Common myeloid progenitor, CD34-positive (primary cell): Measurements from ENCODE around the gene POPDC3.
A peak's percentile ranks its signal among the peaks of the same experiment; 100 is the strongest.

Source experiments
- CTCF ChIA-PET: fragments of 350-600 bp; sonication (Branson Sonifier 250); formaldehyde crosslinking; loops from one replicate; lab custom pipeline; 2021; ENCODE audit warnings: antibody characterized with exemption; lab: Charles Lee
- POLR2A ChIA-PET: fragments of 350-600 bp; sonication (Branson Sonifier 250); formaldehyde crosslinking; loops from one replicate; lab custom pipeline; 2021; ENCODE audit warnings: antibody characterized with exemption; lab: Charles Lee
- DNase-seq, 3 donors: peaks; one replicate each; pipeline versions ENCODE4 v3.0.0 to v3.0.0-alpha.2; 2013
- H3K27ac ChIP-seq, 2 experiments: 1 replicate in 1 of 2; 2 replicates in 1 of 2; pipeline ENCODE4 v1.7.0; 2013; ENCODE audit warnings: inconsistent platforms in 2 of 2, low read length in 2 of 2, mild to moderate bottlenecking in 2 of 2, low read depth in 1 of 2, moderate library complexity in 1 of 2; ENCODE audit not compliant: severe bottlenecking in 2 of 2, insufficient read depth in 1 of 2, poor library complexity in 1 of 2
- H3K27me3 ChIP-seq, 5 experiments: replicated peaks in 2 of 5; 1 replicate in 3 of 5; 2 replicates in 2 of 5; pipeline versions ENCODE4 v1.6.1 to v1.7.0; 2013; ENCODE audit warnings: low read length in 4 of 5, mild to moderate bottlenecking in 2 of 5, moderate library complexity in 2 of 5, inconsistent platforms in 1 of 5; ENCODE audit not compliant: insufficient read depth in 5 of 5, control insufficient read depth in 4 of 5
- H3K36me3 ChIP-seq, 4 experiments: 1 replicate in 2 of 4; 2 replicates in 2 of 4; pipeline versions ENCODE4 v1.6.1 to v1.7.0; 2013; ENCODE audit warnings: low read length in 3 of 4, control low read depth in 1 of 4, mild to moderate bottlenecking in 1 of 4; ENCODE audit not compliant: control insufficient read depth in 4 of 4, insufficient read depth in 4 of 4
- H3K4me1 ChIP-seq, 4 experiments: 1 replicate in 3 of 4; 2 replicates in 1 of 4; pipeline versions ENCODE4 v1.6.1 to v1.7.1; 2013; ENCODE audit warnings: low read length in 3 of 4, mild to moderate bottlenecking in 3 of 4, control low read depth in 1 of 4, inconsistent platforms in 1 of 4, moderate library complexity in 1 of 4; ENCODE audit not compliant: control insufficient read depth in 4 of 4, insufficient read depth in 4 of 4; ENCODE audit errors: control extremely low read depth in 1 of 4
- H3K4me3 ChIP-seq, 7 experiments: 1 replicate in 4 of 7; 2 replicates in 3 of 7; pipeline versions ENCODE4 v1.5.1 to v1.7.0; 2013; ENCODE audit warnings: mild to moderate bottlenecking in 7 of 7, low read length in 6 of 7, moderate library complexity in 6 of 7, inconsistent platforms in 2 of 7, low read depth in 2 of 7, control low read depth in 1 of 7; ENCODE audit not compliant: insufficient read depth in 4 of 7, control insufficient read depth in 1 of 7; ENCODE audit errors: extremely low read depth in 1 of 7
- H3K9me3 ChIP-seq, 5 experiments: 1 replicate in 4 of 5; 2 replicates in 1 of 5; pipeline versions ENCODE4 v1.6.1 to v1.7.1; 2013; ENCODE audit warnings: low read length in 4 of 5, mild to moderate bottlenecking in 2 of 5, inconsistent platforms in 1 of 5, low read depth in 1 of 5, moderate library complexity in 1 of 5; ENCODE audit not compliant: control insufficient read depth in 4 of 5, insufficient read depth in 2 of 5; ENCODE audit errors: control extremely low read depth in 1 of 5
- WGBS: methylation state at CpG from one replicate; pipeline ENCODE4 v1.1.5; 2013; ENCODE audit not compliant: insufficient coverage; 5-methylcytosine and 5-hydroxymethylcytosine counted together

Gene POPDC3

DNA sequence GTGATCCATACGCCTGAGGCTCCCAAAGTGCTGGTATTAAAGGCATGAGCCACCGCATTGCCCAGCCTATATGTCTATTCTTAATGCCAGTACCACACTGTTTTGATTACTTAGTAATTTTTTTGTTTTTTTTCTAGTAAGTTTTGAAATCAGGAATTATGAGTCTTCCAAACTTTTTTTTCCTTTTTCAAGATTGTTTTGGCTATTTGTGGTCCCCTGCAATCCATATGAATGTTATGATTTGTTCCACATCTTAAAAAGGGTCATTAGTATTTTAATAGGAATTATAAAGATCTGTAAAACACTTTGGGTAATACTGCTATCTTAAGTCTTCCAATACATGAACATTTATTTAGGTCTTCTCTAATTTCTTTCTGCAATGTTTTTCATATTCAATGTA is 6.8 kb upstream of the POPDC3 start:
- no peak for DNase-seq
- Histone ChIP-seq H3K4me3 (no peak overlapping the region), H3K36me3 (no peaks in the 10 kb centered on the region), H3K9me3 (no peaks in the 10 kb centered on the region), H3K4me1 (no peaks in the 10 kb centered on the region), H3K27ac (no peak overlapping the region), H3K27me3 (peaks cover 0 to 20% (median 15%) of the 10 kb centered on the region in 5 experiments)
- ChIA-PET CTCF (no interaction called here), POLR2A (no interaction called here)
- no CpG with 5 or more reads among the region's 2 CpGs for WGBS

DNA sequence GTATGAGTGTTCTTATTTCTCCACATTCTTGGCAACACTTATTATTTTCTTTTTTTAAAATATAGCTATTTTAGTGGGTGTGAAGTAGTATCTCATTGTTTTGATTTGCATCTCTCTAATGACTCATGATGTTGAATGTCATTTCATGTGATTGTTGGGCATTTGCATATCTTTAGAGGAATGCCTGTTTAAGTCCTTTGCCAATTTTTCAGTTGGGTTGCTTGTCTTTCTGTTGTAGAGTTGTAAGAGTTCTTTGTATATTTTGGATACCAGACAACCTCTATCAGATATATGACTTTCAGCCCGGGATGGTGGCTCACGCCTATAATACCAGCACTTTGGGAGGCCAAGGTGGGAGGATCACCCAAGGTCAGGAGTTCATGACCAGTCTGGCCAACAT is 5.1 kb upstream of the POPDC3 start:
- H3K27me3 ChIP-seq: peaks cover 2 to 36% (median 19%) of the 10 kb centered on the region in 5 experiments
- ChIA-PET POLR2A (no interaction called here), CTCF (no interaction called here)
- H3K4me3 ChIP-seq: no peak overlapping the region
- DNase-seq: no peak
- no peaks in the 10 kb centered on the region for H3K9me3 ChIP-seq
- WGBS: no CpG with 5 or more reads among the region's 2 CpGs
- H3K27ac ChIP-seq: no peak overlapping the region
- H3K36me3 ChIP-seq: no peaks in the 10 kb centered on the region
- H3K4me1 ChIP-seq: peaks cover 0 to 4% (median 3%) of the 10 kb centered on the region in 4 experiments

DNA sequence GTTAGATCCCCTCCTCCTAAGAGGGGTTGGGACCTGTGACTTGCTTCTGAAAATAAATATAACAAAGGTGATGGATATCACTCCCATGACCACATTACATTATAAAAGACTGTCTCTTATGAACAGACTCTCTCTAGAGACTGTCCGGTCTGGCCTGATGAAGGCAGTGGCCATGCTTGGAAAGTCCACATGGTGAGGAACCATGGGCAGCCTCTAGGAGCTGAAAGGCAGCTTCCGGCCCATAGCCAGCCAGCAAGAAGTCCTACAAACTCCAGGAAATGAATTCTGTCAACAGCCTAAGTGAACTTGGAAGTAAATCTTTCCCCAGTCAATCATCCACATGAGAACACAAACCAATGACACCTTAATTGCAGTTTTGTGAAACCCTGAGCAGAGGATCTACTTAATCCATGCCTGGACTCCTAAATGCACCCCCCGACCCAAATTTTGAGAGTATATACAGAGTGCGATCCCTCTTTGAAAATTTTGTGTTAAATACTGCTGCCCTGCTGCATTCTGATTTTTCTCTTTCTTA is 2.2 kb upstream of the POPDC3 start:
- Histone ChIP-seq H3K9me3 (peaks cover 0 to 2% (median 0%) of the 10 kb centered on the region in 5 experiments), H3K4me3 (no peak overlapping the region), H3K27me3 (peaks cover 11 to 64% (median 41%) of the 10 kb centered on the region in 5 experiments), H3K27ac (no peak overlapping the region), H3K36me3 (no peaks in the 10 kb centered on the region), H3K4me1 (peaks cover 0 to 10% (median 9%) of the 10 kb centered on the region in 4 experiments)
- ChIA-PET POLR2A (no interaction called here), CTCF (no interaction called here)
- 96% methylated on average over 4 of the region's 4 CpGs for WGBS
- DNase-seq: no peak

DNA sequence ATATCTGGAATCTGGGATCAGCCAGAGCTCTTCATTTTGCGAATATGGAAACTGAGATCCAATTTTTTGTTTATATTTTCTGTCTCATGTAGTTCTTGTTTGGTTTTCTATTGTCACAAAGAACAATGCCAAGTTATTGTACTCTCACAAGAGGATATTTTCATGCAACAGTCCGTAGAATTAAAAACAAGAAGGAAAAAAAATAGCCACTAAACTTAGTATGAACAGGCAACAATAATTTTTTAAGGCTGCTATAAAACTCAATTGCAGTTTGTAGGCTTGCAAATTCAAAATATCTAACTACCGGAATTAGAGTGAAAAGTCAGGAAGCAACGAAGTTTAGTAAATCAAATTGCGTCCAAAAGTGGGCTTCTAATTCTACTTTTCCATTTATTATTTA is 1.2 kb downstream of the POPDC3 start:
- Histone ChIP-seq H3K4me1 (peaks cover 0 to 10% (median 9%) of the 10 kb centered on the region in 4 experiments), H3K9me3 (peaks cover 0 to 3% (median 0%) of the 10 kb centered on the region in 5 experiments), H3K36me3 (no peaks in the 10 kb centered on the region), H3K27ac (no peak overlapping the region), H3K27me3 (peaks cover 11 to 68% (median 38%) of the 10 kb centered on the region in 5 experiments), H3K4me3 (no peak overlapping the region)
- DNase-seq: peak in 1 of 3 donors; percentile 2
- CTCF ChIA-PET: no interaction called here
- POLR2A ChIA-PET: no interaction called here
- 100% methylated on average over 3 of the region's 5 CpGs for WGBS

DNA sequence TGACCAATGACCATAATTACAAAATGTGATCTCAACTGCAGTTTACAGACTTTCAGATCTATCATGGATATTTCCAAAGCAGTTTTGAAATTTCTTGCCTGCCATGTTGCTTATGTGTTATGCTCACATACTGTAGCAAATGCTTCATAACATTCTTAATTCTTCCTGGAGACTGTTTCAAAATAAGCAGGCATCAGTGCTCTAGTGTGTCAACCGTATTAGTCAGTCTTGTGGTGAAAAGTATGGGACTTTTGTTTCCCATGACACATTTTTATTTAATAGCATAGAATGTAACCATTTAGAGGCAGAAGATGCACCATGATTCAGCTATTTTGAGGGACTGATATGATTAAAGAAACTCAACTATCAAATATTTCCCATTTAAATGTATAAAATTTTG is 1.7 kb downstream of the POPDC3 start:
- no CpG with 5 or more reads among the region's 1 CpG for WGBS
- H3K9me3 ChIP-seq: peaks cover 0 to 3% (median 0%) of the 10 kb centered on the region in 5 experiments
- H3K27me3 ChIP-seq: peaks cover 11 to 66% (median 33%) of the 10 kb centered on the region in 5 experiments
- ChIA-PET POLR2A (interaction anchor here (0.7 kb wide), 1 partner anchor 81 kb away, joined by 4 read pairs; no protein-coding TSS in a partner anchor), CTCF (no interaction called here)
- H3K4me1 ChIP-seq: peaks cover 0 to 10% (median 9%) of the 10 kb centered on the region in 4 experiments
- H3K36me3 ChIP-seq: no peaks in the 10 kb centered on the region
- peak in 2 of 3 donors; percentile 21 to 28 for DNase-seq
- no peak overlapping the region for H3K4me3 ChIP-seq
- no peak overlapping the region for H3K27ac ChIP-seq

DNA sequence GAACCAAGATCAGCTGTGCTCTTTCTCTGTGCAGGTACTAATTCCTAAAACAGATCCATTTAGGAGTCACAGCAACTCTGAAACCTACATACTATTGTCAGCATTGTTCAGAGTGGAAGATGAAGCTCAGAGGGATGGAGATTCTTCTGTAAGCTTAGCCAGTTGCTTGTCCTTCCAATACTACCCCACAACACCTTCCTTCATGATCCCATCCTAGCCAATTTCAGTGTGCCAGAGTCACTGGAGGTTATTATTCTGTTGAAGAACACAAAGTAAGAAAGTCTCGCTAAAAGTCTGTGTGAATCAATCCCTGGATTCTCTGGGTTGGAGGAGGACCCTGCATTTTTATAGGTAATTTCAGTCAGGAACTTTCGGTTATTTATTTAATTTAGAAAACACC is 2.3 kb downstream of the POPDC3 start:
- peaks cover 11 to 65% (median 33%) of the 10 kb centered on the region in 5 experiments for H3K27me3 ChIP-seq
- no peak overlapping the region for H3K27ac ChIP-seq
- H3K4me1 ChIP-seq: peaks cover 0 to 10% (median 9%) of the 10 kb centered on the region in 4 experiments
- 100% methylated on average over 1 of the region's 2 CpGs for WGBS
- H3K9me3 ChIP-seq: peaks cover 0 to 3% (median 0%) of the 10 kb centered on the region in 5 experiments
- no peaks in the 10 kb centered on the region for H3K36me3 ChIP-seq
- ChIA-PET CTCF (no interaction called here), POLR2A (interaction anchor here (0.7 kb wide), 1 partner anchor 80 kb away, joined by 4 read pairs; no protein-coding TSS in a partner anchor)
- DNase-seq: no peak
- no peak overlapping the region for H3K4me3 ChIP-seq

DNA sequence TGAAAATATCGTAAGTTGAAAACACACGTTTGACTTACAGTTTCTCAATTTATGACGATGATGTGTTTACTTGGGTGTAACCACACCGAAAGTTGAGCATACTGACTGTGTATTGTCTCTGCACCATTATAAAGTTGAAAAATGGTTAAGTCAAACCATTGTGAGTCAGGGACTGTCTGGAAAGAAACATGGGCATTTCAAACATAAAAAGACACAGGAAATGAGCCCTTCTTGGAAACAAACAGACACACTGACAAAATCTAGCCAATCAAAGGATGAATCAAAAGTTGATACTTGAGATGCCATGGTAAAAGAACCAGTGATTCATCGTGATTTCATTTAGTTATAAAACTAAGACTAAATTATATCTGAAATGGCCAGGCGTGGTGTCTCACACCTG is 5.3 kb downstream of the POPDC3 start:
- ChIA-PET CTCF (no interaction called here), POLR2A (no interaction called here)
- WGBS: 100% methylated on average over 5 of the region's 6 CpGs
- Histone ChIP-seq H3K4me3 (no peak overlapping the region), H3K27ac (no peak overlapping the region), H3K27me3 (peaks cover 7 to 44% (median 20%) of the 10 kb centered on the region in 5 experiments), H3K36me3 (no peaks in the 10 kb centered on the region), H3K9me3 (peaks cover 0 to 3% (median 0%) of the 10 kb centered on the region in 5 experiments), H3K4me1 (peaks cover 1 to 4% (median 3%) of the 10 kb centered on the region in 4 experiments)
- DNase-seq: no peak
